Fibroblast of upper back skin (primary cell): ENCODE measurements around the gene ARMC10.
A peak's percentile ranks its signal among the peaks of the same experiment; 100 is the strongest.
"Not testable (repeated sequence)": the region's sequence is repeated elsewhere in the genome, so short reads cannot be mapped to it uniquely, and the experiment has no call there.

Experiments used
- DNase-seq: peaks from one replicate; pipeline ENCODE4 v3.0.0-alpha.2; 2013

ARMC10 gene

GRCh38 chr7:103079836-103080235 is 4.9 kb downstream of the ARMC10 start:
- no peak for DNase-seq

- DNase-seq, result no peak
Observed at GRCh38 chr7:103080923-103081322, 6.0 kb downstream of the ARMC10 start.

DNA sequence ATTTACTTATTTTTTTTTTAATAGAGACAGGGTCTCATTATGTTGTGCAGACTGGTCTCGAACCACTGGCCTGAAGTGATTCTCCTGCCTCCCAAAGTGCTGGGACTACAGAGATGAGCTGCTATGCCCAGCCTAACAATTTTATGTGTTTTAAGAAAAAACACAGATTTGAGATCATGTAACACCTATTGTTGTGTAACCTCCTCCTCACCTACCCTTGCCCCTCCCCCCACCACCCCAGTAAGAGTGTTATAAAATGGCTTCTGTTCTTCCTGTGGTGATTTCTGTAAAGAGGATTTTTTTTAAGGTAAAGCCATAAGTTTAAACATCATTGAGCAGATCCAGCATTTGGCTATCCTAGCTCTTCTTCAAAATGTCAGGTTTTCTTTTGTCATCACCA is 7.6 kb downstream of the ARMC10 start:
- no peak for DNase-seq

DNA sequence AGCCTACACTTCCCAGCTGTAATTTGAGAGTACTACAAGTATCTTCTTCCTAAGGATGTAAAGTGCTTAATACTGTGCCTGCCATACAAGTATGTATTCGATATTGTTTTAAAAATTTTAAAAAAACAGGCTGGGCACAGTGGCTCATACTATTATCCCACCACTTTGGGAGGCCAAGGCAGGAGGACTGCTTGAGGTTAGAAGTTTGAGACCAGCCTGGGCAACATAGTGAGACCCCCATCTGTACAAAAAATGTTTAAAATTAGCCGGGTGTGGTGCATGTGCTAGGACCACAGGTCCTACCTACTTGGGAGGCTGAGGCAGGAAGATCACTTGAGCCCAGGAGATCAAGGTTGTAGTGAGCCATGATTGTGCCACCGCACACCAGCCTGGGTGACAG is 8.3 kb downstream of the ARMC10 start:
- no peak for DNase-seq

- DNase-seq, result not testable (repeated sequence)
Observed at GRCh38 chr7:103092321-103092720, 17.4 kb downstream of the ARMC10 start.

DNA sequence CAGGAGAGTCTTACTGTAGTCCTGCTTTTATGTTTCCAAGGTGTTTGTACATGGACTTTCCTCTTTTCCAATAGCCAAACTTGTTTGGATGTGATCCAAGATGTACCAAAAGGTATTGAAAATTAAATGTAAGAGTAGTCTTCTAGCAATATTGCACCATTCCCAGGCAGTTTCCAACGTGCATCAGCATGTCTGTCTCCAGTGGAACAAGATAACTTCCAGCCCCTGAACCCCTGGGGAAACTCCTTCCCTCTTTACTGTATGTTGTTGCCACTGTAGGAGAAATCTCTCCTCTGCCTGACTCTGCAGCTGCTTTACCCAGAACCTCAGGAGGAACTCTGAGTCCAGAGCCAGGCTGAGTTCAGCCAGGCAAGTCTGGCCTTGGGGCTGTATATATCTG is 18.5 kb downstream of the ARMC10 start:
- no peak for DNase-seq

DNA sequence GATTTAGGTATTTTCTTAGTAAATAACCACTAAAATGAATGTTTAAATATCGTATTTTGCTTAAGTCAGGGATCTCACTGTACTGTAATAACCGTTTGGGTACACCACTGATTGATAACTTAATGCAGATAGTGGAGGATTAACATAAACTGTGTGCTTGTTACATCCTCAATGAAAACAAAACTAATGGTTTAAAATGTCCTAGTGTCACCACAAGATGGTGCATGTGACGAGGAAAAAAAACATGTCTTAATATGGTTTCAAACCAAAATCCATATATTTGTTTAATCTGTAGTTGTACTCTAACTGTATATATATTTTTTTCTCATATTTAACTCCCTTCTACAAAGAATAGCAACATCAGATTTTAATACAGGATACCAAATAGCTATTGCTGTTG is 19.2 kb downstream of the ARMC10 start:
- no peak for DNase-seq

GRCh38 chr7:103095558-103095957 is 20.6 kb downstream of the ARMC10 start:
- not testable (repeated sequence) for DNase-seq

GRCh38 chr7:103097041-103097440 is 22.1 kb downstream of the ARMC10 start:
- no peak for DNase-seq

GRCh38 chr7:103100348-103100747 is 25.4 kb downstream of the ARMC10 start:
- no peak for DNase-seq

DNA sequence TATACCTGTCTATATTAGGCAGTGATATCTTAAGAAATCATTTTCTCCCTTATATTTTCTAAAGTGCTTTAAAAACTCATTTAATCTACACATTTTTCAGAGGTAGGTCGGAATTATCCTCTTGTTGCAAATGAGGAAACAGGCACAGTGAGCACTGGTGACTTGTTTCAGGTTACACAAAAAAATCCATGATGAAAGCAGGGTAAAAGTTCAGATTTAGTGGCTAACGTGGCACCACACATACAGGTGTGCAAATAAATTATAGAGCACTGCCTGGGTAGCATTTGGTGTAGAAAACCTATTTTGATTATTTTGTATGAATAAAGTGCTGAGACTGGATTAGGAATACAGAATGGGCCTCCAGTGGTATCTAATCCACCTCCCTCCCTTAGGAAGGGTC is 26.6 kb downstream of the ARMC10 start:
- DNase-seq, result no peak

DNA sequence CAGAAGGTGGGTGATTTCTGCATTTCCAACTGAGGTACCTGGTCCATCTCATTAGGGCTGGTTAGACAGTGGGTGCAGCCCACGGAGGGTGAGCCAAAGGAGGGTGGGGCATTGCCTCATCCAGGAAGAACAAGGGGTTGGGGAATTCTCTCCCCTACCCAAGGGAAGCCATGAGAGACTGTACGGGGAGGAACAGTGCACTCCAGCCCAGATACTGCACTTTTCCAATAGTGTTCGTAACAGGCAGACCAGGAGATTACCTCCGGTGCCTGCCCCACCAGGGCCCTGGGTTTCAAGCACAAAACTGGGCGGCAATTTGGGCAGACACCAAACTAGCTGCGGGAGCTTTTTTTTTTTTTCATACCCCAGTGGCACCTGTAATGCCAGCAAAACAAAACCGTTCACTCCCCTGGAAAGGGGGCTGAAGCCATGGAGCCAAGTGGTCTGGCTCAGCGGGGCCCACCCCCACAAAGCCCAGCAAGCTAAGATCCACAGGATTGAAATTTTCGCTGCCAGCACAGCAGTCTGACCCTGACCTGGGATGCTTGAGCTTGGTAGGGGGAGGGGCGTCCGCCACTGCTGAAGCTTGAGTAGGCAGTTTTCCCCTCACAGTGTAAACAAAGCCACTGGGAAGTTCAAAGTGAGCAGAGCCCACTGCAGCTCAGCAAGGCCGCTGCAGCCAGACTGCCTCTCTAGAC is 31.2 kb downstream of the ARMC10 start:
- DNase-seq, result no peak

DNA sequence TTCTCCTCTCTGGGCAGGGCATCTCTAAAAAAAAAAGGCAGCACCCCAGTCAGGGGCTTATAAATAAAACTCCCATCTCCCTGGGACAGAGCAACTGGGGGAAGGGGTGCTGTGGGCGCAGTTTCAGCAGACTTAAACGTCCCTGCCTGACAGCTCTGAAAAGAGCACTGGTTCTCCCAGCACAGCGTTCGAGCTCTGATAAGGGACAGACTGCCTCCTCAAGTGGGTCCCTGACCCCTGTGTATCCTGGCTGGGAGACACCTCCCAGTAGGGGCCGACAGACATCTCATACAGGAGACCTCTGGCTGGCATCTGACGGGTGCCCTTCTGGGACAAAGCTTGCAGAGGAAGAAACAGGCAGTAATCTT is 31.7 kb downstream of the ARMC10 start:
- not testable (repeated sequence) for DNase-seq

DNA sequence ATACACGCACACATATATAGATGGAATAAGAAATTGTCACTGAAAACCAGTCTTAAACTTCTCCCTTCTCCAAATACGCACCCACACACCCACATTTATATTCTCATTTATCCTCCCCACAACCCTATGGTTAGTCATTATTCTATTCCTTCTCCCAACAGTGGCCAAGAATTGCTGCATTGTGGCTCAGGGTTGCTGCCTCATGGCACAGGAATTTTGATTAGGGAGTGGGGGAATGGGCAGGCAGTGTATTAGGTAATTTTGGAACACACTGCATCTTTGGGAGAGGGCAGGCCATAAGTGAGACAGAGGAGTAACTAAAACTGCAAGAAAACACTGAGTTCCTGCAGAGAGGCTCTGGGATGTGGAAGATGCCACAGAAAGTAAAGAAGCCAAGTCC is 38.2 kb downstream of the ARMC10 start:
- peak; percentile 95 for DNase-seq

- peak; percentile 1 for DNase-seq
Observed at GRCh38 chr7:103114576-103115008, 39.7 kb downstream of the ARMC10 start.

DNA sequence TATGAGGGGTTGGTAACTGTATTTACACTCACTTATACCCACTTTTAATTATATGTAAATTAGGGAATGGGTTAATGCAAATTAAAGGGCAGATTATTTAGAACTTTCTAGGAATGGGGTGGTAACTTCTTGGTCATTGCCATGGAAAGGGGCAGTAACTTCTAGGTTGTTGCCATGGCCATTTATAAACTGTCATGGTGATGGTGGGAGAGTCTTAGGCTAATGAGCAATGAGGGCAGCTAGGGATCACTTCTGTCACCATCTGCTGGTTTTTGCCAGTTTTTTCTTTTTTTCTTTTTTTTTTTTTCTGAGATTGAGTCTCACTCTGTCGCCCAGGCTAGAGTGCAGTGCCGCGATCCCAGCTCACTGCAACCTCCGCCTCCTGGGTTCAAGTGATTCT is 40.8 kb downstream of the ARMC10 start:
- no peak for DNase-seq

GRCh38 chr7:103116511-103116910 is 41.6 kb downstream of the ARMC10 start:
- DNase-seq, result no peak

GRCh38 chr7:103116991-103117390 is 42.1 kb downstream of the ARMC10 start:
- no peak for DNase-seq

DNA sequence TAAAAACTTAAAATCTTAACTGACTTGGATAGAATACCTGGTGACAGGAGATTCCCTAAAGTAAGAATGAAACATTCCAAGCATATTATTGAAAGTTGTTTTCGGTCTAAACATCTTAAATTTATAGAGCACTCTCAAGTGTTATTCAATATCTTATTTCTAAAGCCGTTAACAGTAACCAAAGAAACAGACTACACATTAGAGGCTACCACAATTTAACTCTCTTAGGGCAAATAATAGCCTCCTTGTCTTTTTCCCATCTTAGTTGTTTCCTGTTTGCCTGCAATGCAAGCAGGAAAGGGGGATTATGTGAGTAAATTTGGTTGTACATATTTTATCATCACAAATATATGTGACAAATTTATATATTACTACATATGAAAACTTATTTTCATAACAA is 42.5 kb downstream of the ARMC10 start:
- no peak for DNase-seq

GRCh38 chr7:103119791-103120291 is 44.9 kb downstream of the ARMC10 start:
- no peak for DNase-seq

DNA sequence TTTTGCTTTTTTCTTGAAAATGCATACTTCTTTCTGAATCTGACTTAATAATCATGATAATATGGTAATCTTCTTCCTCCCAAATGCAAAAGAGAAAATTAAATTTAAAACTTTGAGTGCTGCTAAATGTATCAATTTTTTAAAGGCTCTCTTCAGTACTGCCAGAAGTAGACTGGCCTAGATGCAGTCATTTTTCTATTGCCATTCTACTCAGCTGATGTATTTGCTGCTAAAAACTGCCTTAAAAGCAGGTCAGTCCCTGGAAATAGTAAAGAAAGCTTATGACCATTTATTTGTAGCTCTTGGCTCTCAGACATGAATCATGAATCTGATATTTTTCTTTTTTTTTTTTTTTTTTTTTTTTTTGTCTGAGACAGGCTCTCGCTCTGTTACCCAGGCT is 45.4 kb downstream of the ARMC10 start:
- DNase-seq, result no peak

DNA sequence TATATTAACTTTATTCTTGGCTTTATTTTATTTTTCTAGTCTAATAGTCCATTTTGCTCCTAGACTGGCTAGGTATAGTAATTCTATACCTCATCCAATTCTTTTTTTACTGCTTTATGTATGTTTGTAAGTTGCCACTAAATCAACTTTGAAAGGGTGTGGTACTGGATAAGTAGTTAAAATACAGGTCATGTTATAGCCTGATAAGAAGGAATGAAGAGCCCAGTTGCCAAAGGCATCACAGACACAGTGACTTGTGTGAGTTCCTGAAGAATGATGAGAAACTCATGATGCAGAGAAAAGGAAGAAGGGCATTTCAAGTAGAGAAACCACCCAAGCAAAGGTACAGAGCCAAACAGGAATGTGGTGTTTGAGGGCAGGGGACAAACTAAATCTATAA is 46.7 kb downstream of the ARMC10 start:
- no peak for DNase-seq

- no peak for DNase-seq
Observed at GRCh38 chr7:103123529-103123928, 48.6 kb downstream of the ARMC10 start.

- DNase-seq, result no peak
Observed at GRCh38 chr7:103124429-103124979, 49.6 kb downstream of the ARMC10 start.

DNA sequence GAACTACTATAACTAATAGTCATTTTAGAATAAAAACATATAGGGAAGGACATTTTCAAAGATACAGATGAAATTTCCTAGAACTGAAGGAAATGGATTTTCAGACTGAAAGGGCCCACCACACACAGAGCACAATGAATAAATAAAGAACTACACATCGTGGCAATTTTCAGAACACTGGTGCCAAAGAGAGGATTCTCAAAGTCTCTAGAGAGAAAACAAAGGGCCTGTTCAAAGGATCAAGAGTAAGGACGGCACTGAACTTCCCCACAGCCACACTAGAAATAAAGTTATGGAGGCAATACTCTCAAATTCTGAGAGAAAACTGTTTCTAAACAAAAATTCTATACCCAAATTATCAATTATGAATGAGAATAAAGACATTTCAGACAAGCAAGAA is 52.1 kb downstream of the ARMC10 start:
- DNase-seq, result no peak
